Heart left ventricle (tissue), 13 donors: ENCODE measurements around the gene ANKLE2.

Source experiments
- CTCF ChIP-seq, 12 donors: fragments of 200-600 bp; sonication (generic) in 4 of 12; IDR thresholded peaks; one replicate each; pipeline versions ENCODE4 v1.5.0 to v1.8.0; 2018 to 2022; ENCODE audit warnings: antibody characterized with exemption in 12 of 12, mild to moderate bottlenecking in 5 of 12
- POLR2A ChIP-seq, 2 donors: fragments of 450-650 bp; IDR thresholded peaks; one replicate each; pipeline ENCODE4 v1.6.1; 2017; ENCODE audit warnings: antibody characterized with exemption in 2 of 2, mild to moderate bottlenecking in 2 of 2, moderate library complexity in 2 of 2
- donor health status: ischemic (EF 13 %, LVEDD 7.1; RV severe dilation, severe dysfunction).
- donor health status: DM: no; HTN: yes; CAD: no.
- donor health status: DM: no; HTN: no; CAD: no.
- donor health status: ischemic (EF 25% LVEDD 6.9; RV normal size, moderate dysfunction).
- donor health status: ischemic (EF 25% LVEDD 5.7; RV mildly dilated, moderate dysfunction).
- donor health status: ischemic (EF 35%, LVEDD 5.7; RV mildly dilated, moderate dysfunction).
- donor health status: nonischemic (EF 11% LVEDD 7.7; RV severe dilation, severe dysfunction).
- donor health status: DM: yes; HTN: yes; CAD: no.
- donor health status: PGD.
- donor health status: ischemic (EF 29% LVEDD 5.4; RV normal size, mild dysfunction).
- donor health status: nonischemic (EF 23%, LVEDD 6.1; RV moderate dilation, normal function).

GRCh38 chr12:132715874-132716273, 45.8 kb downstream of the ANKLE2 start:
- TF ChIP-seq CTCF (IDR thresholded peaks at IDR 0.05) (no peak), POLR2A (IDR thresholded peaks at IDR 0.05) (no peak)
